Measurements from ENCODE around the gene DHX9.

The DHX9 gene

DNA sequence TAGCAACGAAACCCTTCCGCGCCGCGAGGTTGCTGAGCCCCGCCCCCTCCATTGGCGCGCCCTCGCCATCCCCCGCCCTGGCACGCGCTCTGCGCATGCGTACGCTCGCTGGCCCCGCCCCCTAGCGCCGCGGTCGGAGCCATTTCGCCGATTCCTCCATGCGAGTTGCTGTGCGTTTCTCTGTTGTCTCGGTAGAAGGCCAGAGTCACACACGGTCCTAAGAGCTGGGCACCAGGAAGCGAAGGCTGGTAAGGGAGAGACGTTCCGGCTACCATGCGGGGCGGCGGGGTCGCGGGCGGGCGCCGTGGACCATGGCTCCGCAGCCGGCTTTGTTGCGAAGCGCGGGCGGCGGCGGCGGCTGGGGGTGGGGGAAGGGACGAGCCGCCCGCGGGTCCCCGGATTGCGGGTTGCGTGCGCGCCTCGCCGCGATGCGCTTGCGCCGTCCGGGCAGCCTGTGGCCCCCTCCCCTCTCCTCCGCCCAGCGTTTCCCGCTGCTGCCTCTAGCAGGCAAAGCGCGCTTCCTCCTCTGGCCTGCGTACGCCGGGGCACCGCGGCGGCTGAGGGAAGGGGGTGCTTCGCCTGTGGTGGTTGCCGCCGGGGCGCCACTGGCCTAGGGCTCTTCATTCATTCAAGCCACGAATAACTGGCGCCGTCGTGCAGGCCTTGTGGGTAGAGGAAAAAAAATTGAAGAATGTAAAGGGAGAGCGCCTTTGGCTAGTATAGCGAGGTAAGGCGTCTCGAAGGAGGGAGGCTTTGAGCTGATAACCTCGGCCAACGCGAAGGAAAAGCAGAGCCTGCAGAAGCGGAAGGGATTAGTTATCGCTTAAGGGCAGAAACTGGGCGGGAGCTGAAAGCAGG lies at the start of gene DHX9:
TSS of gene DHX9 (plus strand) at position 139 of the 858 bp plus-strand sequence. CDS start 3,220 bp downstream, outside the sequence.
- peak; percentile 98 for DNase-seq (ENCODE audit: low spot score)

DNA sequence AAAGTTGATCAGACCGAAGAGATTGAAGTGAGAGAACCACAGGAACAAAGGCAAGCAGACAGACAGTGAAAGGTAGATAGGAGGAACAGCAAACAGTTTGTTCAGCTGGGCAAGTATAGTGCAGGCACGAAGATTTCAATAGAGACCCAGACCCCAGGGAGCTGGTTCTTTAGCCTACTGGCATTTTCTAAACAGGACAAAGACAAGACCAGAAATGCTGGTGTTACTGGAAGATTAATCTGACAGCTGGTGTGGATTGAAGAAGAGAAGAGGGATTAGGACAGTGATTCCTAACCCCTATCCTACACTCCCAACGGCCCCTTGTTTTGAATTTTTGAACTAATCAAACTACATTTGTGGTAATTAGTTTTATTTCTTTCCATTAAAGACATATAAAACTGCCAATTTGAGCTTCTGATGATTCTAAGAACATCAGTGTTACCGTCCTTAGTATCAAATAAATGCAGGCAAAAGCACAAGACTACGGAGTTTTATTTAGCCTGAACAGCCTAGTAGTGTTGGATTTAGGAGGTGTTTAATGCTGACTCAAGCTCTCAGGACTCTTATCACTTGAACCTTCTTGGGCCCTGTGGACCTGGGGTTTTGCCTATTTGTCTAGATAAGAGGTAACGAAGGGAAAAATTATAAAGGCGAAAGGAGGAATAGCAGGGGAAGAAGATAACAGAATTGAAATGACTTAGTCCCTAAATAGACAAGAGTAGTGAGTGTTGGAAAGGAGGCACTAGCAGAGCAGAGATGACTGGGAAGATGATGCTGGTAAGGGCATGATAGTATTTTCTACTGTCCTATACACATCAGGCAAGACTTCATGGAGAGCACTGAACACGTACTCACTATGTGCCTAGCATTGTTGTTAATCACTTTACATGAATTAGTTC lies 47.6 kb upstream of the DHX9 start:
- DNase-seq (ENCODE audit: low spot score), result no peak

DNA sequence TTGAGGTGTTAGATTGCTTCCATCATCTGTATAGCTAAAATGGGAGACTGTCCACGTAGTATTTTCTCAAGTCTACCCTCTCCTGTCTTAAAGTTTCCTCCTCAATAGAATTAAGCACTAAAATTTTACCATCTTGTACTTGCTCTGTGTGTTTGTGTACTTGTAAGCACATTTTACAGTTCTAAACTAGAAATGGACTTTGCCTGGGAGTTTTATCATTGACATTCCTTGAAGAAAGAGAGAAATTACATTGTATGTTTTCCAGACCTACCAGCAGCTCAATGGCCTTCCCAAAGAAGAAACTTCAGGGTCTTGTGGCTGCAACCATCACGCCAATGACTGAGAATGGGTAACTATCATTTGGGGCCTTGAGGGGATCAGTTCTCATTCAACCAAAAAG lies 45.1 kb upstream of the DHX9 start:
- DNase-seq (ENCODE audit: low spot score), result no peak

DNA sequence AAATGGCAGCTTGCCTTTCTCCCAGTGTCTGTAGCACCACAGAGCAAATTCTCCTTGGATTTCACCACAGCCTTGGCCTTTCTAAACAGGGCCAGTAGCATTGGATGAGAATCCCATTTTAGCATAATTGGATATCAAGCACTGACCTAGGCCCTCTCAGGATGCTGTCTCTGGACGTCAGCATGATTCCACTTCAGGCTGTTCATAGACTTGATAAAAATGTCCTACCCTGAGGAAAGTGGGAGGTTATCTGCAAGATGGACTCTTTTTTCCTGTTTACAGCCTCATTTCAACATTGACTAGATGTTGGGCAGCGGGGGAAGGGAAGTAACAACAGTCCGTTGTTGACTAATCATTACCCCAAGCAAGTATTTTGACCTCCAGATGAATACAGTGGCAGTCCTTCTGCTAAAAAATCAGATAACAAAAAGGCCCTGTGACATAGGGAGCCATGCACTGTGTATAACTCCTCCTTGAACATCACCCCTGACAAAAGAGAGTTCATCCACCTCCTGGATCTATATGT lies 44.4 kb upstream of the DHX9 start:
- DNase-seq (ENCODE audit: low spot score), result no peak

DNA sequence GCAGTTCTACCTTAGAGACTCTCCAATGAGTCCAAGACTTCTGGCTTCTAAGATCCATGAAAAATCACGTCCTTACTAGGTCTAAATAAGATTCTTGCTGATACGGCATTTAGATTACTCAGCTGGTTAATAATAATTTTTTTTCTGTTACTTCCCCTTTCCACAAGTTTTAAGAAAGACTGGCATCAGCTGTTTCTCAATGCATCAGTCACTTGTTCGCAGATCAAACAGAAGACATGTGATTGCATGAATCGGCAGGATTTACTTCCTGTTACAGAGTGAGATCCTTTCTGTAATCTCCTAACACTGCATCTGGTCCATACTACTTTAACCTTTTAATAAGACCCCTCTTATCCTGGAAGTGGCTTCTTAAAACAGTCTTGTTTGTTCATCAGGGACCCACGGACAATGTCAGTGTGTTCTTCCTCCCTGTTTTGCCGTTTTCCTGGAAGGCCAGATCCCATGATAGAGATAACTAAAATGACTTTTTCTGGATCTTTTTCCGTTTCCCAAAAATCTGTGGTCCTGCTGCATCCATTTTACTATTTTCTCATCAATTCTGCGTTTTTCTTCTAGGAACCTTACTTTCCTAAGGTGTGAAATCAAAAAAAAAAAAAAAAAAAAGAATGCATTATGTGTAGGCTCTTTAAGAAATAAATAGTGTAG lies 43.5 kb upstream of the DHX9 start:
- DNase-seq (ENCODE audit: low spot score), result peak; percentile 83

DNA sequence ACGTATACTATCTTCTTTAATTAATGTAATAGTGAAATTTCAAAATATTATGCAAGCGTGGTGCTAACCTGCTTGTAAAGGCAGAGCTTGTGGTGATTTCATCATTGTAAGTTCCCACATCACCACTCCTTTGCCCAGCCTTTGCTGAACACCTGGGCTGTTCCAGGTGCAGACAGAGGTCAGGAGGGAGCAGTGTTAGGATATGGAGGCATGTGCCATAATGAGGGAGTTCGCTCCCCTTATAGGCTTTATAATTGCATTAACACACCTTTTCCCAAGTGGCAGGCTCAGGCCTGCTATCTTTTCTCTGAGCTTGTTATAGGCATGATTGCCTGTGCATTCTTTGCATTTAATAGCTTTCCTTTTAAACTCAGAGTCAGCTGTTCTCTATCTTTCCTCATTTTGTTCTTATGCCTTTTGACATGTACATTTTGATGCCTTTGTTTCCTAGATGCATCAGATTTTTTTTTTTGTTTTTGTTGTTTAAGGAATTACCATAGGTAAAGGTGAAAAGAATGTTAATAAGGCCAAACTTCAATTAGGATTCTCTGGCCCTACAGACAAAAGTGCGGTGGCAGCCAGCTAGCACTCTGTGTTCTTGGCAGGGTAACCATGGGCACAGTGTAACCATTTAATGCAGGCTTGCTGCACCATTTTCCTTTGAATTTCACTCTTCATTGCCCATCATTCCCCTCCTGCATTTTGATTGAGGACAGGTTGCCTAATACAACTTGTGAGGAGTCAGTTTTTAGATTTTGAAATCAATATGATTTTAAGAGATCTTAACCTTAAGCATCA lies 36.9 kb upstream of the DHX9 start:
- no peak for DNase-seq (ENCODE audit: low spot score)

DNA sequence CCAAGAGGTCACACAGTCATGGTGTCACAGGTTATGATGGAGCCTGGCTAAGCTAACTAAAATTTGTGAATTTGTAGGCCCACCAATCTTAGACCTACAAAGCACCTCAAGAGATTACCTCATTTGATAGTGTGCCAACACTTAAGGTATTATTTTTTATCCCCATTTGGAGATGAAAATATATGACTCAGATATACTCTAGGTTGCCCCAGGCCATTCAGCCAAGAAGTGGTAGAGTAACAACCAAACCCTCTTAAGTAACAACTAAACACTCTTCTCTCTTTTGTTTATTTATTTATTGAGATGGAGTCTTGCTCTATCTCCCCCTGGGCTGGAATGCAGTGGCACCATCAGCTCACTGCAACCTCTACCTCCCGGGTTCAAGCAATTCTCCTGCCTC lies 35.3 kb upstream of the DHX9 start:
- DNase-seq (ENCODE audit: low spot score), result no peak

DNA sequence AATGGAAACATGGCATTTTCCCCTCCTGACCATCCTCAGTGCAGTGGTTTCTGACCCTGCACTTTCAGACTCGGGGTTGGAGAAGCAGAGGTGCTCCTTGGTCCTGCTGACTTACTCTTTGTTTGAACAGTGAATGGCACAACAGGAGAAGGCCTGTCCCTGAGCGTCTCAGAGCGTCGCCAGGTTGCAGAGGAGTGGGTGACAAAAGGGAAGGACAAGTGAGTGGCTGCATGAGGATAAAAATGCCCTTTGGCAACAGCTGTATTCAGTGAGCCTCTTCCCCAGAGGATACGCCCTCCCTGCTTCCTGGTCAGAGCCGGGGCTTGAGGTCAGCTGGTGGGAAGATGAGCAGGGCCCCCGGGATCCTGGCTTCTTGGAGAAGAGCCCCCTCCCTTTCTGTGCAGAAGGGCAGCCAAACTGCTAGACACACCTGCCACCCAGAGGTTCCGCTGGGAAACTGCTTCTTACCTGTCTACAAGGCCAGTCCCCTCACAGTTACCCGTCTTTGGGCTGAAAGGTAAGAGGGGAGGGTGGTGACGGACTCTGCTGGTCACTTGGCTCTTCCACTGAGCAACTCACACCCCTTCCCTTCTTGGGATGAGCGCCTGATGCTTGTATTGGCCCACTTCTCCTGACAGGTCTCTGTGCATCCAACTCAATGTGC lies 33.0 kb upstream of the DHX9 start:
- DNase-seq (ENCODE audit: low spot score), result no peak

DNA sequence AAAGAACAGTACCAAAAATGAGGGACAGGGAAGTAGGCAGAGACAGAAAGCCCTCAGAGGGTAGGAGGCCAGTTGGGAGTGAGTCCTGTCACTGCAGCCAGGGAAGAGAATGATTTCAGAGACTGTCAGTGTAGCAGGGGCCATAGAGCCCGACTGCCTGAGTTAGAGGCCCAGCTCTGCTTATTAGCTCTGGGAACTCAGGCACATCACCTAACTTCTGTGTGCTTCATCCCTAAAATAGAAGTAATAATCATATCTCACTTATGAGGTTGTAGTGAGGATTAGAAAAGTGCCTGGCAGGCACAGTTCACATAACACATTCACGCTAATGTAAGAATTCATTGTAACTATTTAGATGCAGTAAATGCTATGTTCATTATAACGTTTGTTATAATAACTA lies 31.2 kb upstream of the DHX9 start:
- no peak for DNase-seq (ENCODE audit: low spot score)

DNA sequence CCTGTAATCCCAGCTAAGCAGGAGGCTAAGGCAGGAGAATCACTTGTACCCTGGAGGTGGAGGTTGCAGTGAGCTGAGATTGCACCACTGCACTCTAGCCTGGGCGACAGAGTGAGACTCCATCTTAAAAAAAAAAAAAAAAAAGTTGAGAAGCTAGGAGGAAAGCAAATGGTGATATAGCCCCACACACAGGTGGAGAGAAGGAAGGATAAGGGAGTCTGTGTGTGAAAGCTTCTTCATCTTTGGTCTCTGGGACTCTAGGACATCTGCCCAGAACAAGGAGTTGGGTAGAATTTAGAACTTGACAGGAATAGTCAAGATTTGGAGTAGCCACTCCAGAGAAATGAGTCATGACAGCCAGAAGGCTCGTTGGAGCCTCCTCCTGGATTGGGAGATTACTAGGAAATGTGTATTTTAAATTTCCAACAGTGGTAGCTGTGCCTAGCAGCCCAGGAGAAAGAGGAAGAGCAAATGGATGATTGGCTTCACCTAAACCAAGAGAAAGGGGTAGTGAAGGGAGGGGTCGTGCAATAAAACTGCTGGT lies 29.7 kb upstream of the DHX9 start:
- no peak for DNase-seq (ENCODE audit: low spot score)

DNA sequence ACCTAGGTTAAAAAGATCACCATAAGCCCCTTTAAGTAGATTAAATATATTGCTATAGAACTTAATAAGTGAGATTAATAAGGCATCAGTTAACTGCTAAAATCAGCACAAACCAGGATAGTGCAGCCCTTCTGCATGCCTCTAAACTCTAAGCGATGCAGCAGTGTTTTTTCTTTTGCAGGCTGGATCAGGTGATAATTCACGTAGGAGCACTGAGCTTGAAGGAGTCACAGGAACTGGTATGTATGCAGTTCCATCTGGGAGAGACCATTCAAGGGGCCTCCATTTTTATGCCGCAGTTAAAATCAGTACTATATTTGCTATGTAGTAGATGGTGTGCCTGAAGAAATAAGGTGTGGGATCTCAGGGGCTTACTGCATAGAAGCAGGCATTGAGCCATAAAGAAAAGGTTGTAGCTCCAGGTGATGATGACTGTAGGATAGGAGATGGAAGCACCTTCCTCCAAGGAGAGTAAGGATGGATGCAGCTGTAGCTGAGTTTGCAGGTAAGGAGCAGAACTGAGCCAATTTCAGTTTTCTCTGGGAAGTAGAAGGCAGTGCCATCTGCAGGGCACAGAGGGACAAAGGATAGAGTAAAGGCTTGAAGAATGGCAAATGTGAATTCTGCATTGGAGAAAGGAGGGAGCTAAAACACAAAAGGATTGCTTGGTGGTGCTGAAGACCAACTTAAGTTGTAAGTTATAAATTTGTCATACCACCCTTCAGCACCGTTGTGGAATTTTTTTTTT lies 27.0 kb upstream of the DHX9 start:
- no peak for DNase-seq (ENCODE audit: low spot score)

DNA sequence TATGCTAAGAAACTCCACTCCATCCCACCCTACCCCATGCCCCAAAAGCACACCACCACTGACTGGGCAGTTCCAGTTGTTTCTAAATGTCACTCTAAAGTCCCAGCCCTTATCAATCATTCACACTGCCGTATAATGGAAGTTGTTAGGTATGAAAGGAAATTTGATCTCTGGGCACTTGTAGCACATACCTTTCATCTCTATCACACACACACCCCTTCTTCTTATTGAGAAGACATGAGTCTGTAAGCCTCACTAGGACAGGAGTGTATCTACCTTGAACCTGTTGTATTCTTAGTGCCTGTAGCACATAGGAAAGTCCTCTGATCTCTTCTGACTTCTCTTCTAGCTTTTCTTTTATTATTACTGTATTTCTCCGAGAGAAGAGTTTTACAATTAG lies 22.3 kb upstream of the DHX9 start:
- DNase-seq (ENCODE audit: low spot score), result no peak

DNA sequence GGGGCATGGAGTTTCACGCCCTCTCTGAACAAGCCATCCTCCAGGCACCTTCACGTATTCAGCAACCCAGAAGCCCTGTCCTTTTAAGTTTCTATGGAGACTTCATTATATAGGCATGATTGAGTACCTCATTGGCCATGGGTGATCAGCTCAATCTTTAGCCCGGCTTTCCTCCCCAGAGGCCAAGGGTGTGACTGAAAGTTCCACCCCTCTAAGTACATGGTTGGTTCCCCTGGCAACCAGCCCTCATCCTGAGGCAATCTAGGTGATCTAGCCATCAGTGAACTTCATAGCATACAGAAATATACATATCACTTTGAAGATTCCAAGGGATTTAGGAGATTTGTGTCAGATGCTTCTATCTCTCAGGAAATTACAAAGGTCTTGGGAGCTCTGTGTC lies 21.3 kb upstream of the DHX9 start:
- DNase-seq (ENCODE audit: low spot score), result no peak

DNA sequence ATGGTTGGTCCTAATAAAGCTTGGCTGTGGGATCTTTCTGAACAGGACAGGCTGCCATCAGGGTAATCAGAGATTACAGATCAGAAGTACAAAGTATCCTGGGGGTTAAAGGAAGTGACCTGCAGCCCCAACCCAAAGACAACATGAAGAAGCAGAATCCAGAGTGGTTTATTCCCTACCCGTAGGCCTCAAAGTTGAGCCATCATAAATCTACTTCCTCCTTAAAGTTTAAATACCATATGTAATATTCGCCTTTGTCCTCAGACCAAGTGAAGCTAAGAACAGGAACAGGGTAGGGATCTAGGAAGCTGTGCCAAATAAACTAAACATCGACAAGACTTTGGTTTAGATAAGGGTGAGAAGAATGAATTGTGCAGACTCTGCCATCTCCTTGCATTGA lies 15.9 kb upstream of the DHX9 start:
- no peak for DNase-seq (ENCODE audit: low spot score)

DNA sequence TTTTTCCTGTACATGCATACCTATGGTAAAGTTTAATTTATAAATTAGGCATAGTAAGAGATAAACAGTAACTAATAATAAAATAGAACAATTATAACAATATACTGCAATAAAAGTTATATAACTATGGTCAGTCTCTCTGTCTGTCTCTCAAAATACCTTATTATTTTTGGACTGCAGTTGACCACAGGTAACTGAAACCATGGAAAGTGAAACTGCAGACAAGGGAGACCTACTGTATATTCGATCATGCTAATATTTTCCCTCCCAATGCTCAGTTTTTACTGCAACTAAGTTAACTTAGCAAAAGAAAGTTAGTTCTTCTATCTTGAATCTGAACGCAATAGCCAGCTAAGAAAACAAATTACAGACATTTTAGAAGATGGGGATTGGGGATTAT lies 12.3 kb upstream of the DHX9 start:
- no peak for DNase-seq (ENCODE audit: low spot score)

DNA sequence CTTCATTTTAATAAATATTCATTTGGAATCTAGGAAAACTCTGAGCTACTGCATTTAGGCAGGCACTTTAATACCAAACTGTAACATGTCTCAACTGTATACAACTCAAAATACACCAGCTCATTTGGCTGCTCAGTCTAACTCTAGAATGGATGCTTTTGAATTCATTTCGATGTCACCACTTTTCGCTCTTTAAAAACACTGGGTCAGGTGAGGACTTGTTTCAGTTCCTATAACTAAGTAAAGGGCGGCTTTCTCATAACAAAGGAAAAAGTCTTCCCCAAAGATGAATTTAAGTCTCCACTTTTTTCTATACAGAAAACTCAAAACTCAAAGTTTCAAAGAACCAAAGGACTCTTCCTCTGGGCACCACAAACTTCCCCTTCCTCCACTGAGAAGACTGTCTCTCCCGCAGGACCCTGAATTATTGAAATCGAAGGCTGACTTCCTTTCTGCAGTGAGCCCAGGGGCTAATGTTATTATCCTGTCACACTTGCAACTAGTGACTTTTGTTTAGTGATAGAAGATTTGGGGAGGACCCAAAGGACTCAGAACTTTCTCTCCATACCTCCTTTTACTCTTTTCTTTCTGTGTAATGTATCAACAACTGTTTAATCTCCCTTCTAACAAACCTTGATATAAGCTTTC lies 9.7 kb upstream of the DHX9 start:
- no peak for DNase-seq (ENCODE audit: low spot score)

DNA sequence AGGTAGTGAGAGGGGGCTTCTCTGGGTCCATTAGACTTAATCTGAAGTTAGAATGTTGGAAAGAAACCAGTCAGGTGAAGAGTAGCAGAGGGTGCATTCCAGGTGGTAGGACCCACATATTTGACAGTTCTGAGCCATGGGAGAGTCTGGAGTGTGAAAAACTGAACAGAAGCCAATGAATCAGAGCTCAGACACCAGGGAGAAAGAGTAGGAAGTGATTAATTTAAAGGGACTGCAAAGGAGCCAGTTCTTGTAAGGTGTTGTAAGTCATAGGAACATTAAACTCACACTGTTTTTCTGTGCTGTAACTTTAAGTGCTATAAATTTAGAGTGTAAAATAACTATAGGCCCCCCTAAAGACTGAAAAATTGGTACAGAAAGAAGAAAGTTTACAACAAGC lies 5.9 kb upstream of the DHX9 start:
- DNase-seq (ENCODE audit: low spot score), result no peak

DNA sequence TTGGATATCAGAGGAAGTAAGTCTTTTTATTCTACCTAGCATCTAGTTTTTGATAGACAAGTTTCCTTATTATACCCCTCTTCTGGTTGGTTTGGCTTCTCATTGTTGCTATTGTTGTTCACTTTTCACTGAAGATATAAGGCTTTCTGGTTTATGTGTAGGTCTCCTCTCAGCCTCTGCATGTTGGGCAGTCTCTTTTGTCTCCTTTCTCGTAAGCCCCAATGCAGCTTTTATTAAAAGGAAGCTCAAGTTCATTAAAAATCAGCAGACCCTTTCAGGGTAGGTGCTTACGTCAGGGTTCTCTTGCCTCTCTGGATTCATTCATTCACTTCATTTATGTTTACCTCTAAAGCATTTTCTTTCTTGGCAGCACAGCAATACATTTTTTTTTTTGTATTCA lies 4.8 kb upstream of the DHX9 start:
- no peak for DNase-seq (ENCODE audit: low spot score)

DNA sequence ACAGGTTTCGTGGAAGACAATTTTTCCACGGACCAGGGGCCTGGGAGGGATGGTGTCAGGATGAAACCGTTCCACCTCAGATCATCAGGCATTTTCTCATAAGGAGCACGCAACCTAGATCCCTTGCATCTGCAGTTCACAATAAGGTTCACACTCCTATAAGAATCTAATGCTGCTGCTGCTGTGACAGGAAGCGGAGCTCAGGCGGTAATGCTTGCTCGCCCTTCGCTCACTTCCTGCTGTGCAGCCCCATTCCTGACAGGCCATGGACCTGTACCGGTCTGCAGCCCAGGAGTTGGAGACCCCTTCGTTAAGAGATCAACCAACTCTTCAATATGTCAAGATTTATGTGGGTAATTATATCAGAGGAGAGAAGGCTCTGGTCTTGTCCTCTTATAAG lies 3.3 kb upstream of the DHX9 start:
- DNase-seq (ENCODE audit: low spot score), result no peak
